K562 (cell line): ENCODE data around the gene C16orf86. TPM values are rescaled to one million over a fixed set of nuclear protein-coding genes. Genes with fewer than 3 reads are reported as not detected.

Experiments used
- ATAC-seq: fragments of 200-7000 bp; cut with Tn5 transposase; 3 replicates; pipeline ENCODE4 v1.9.1; 2020; ENCODE audit warnings: moderate library complexity
- BruUV-seq: library from RNA; stranded (reverse); fragments of 400-500 nt; replicated peaks from 2 replicates; lab custom pipeline; 2021; lab: Mats Ljungman, UMichigan
- CTCF ChIA-PET: fragments of 300-600 bp; formaldehyde crosslinking; extraction: SDS; loops from one replicate; lab custom pipeline; 2021; ENCODE audit warnings: low intra/inter-chr PET ratio; lab: Yijun Ruan, JAX
- POLR2A ChIA-PET: fragments of 300-600, 350-650 bp; sonication (Branson Sonifier 250); formaldehyde crosslinking; extraction: SDS; loops from one replicate; lab custom pipeline; 2021; ENCODE audit warnings: antibody characterized with exemption, inconsistent platforms; lab: Yijun Ruan, JAX
- DNase-seq, 4 experiments: peaks; one replicate each; pipeline versions ENCODE4 v3.0.0 to v3.0.0-alpha.2; 2011 to 2018; ENCODE audit warnings: low spot score in 3 of 4, mixed read lengths in 3 of 4; ENCODE audit errors: extremely low read depth in 1 of 4
- FAIRE-seq: peaks from 2 replicates; lab custom pipeline; 2011; peaks lifted over from hg19 to GRCh38; lab: Jason Lieb, UNC
- H2AFZ ChIP-seq: 2 replicates; pipeline ENCODE4 v1.6.0; 2011; ENCODE audit warnings: low read depth, low read length, control low read depth, inconsistent platforms
- H3K27ac ChIP-seq: fragments of 200-600 bp; 3 replicates; pipeline ENCODE4 v1.8.0; 2011; ENCODE audit warnings: low read depth, mild to moderate bottlenecking, control low read depth, inconsistent platforms, low read length, moderate library complexity, mixed read lengths; ENCODE audit errors: extremely low read depth
- H3K27me3 ChIP-seq, 2 experiments: fragments of 300-600 bp in 1 of 2; 2 replicates in 1 of 2; 3 replicates in 1 of 2; pipeline versions ENCODE4 v1.6.0 to v1.8.0; 2011; ENCODE audit warnings: inconsistent platforms in 2 of 2, low read length in 2 of 2, mild to moderate bottlenecking in 1 of 2, mixed read lengths in 1 of 2, moderate library complexity in 1 of 2; ENCODE audit not compliant: control insufficient read depth in 2 of 2, insufficient read depth in 2 of 2
- H3K36me3 ChIP-seq: fragments of 300-600 bp; 3 replicates; pipeline ENCODE4 v1.8.0; 2011; ENCODE audit warnings: mild to moderate bottlenecking, low read length, inconsistent platforms; ENCODE audit not compliant: control insufficient read depth, insufficient read depth
- H3K4me1 ChIP-seq, 2 experiments: fragments of 200-600 bp in 1 of 2; replicated peaks in 1 of 2; 2 replicates in 1 of 2; 3 replicates in 1 of 2; pipeline versions ENCODE4 v1.5.1 to v1.8.0; 2011; ENCODE audit warnings: inconsistent platforms in 2 of 2, low read length in 2 of 2, mild to moderate bottlenecking in 1 of 2, mixed read lengths in 1 of 2, moderate library complexity in 1 of 2; ENCODE audit not compliant: control insufficient read depth in 2 of 2, insufficient read depth in 2 of 2
- H3K4me2 ChIP-seq: 2 replicates; pipeline ENCODE4 v1.6.1; 2011; ENCODE audit warnings: low read length, control low read depth, inconsistent platforms, mixed read lengths; ENCODE audit not compliant: insufficient read depth
- H3K4me3 ChIP-seq: fragments of 200-600 bp; sonication (generic), shearing (Covaris generic); 2 replicates; pipeline ENCODE4 v1.5.1; 2016; ENCODE audit warnings: control low read depth, inconsistent platforms
- H3K79me2 ChIP-seq: fragments of 200-600 bp; 3 replicates; pipeline ENCODE4 v1.8.0; 2011; ENCODE audit warnings: low read length, inconsistent platforms; ENCODE audit not compliant: control insufficient read depth, insufficient read depth
- H3K9ac ChIP-seq, 2 experiments: 2 replicates each; pipeline versions ENCODE4 v1.6.0 to v1.6.1; 2011; ENCODE audit warnings: low read depth in 2 of 2, low read length in 2 of 2, control low read depth in 1 of 2, inconsistent platforms in 1 of 2, mild to moderate bottlenecking in 1 of 2, mixed read lengths in 1 of 2; ENCODE audit not compliant: insufficient read depth in 1 of 2
- H3K9me1 ChIP-seq: one replicate; pipeline ENCODE4 v1.6.0; 2011; ENCODE audit warnings: inconsistent platforms, mild to moderate bottlenecking, low read length, moderate library complexity; ENCODE audit not compliant: control insufficient read depth, insufficient read depth
- H3K9me3 ChIP-seq: replicated peaks from 2 replicates; pipeline ENCODE4 v1.5.1; 2011; ENCODE audit warnings: low read depth, low read length, inconsistent platforms; ENCODE audit not compliant: control insufficient read depth, insufficient read depth
- H4K20me1 ChIP-seq: replicated peaks from 2 replicates; pipeline ENCODE4 v1.6.1; 2011; ENCODE audit warnings: low read length, inconsistent platforms, mixed read lengths; ENCODE audit not compliant: control insufficient read depth, insufficient read depth
- PBX2 ChIP-seq, 2 experiments: IDR thresholded peaks in 1 of 2; conservative IDR thresholded peaks in 1 of 2; 2 replicates each; pipeline ENCODE4 v1.6.1; 2016; ENCODE audit warnings: low read depth in 2 of 2, mild to moderate bottlenecking in 1 of 2, missing compliant biosample characterization in 1 of 2, missing genetic modification characterization in 1 of 2, moderate library complexity in 1 of 2
- POLR2G ChIP-seq: fragments of 200-400 bp; formaldehyde crosslinking; IDR thresholded peaks from 2 replicates; pipeline ENCODE4 v1.6.1; 2017; ENCODE audit warnings: low read depth, mild to moderate bottlenecking, antibody characterized with exemption, low read length, moderate library complexity
- WGBS: fragments of 100-300 bp; shearing (Covaris generic); methylation state at CpG from one replicate; pipeline ENCODE4 v1.1.6; 2016; ENCODE audit warnings: low coverage, mixed read lengths; ENCODE audit not compliant: insufficient coverage; ENCODE audit errors: missing lambda C conversion rate; 5-methylcytosine and 5-hydroxymethylcytosine counted together
- in situ Hi-C: fragments of 300-500 bp; cut with MboI; formaldehyde crosslinking; loops from 4 replicates; pipeline ENCODE4 v1.15.0; 2018; ENCODE audit warnings: inconsistent platforms, mixed read lengths
- intact Hi-C: fragments of 100-400 bp; cut with micrococcal nuclease; formaldehyde crosslinking; loops from 2 replicates; pipeline ENCODE4 v1.14.2; 2022
- polyA plus RNA-seq, 8 experiments: library from polyadenylated mRNA; depleted of rRNA in 4 of 8; stranded (reverse) in 5 of 8; unstranded in 3 of 8; fragments of >200 nt; fragmentation: Nextera tagmentation in 2 of 8; fragmentation: Illumina TruSeq in 1 of 8; extraction: Ambion mirVana in 2 of 8; extraction: Trizol in 1 of 8; gene quantifications; 2 replicates each; pipeline versions ENCODE4 v1.2.1 to v1.2.3, GENCODE V29; 2011 to 2014; ENCODE audit warnings: inconsistent platforms in 1 of 8, missing spikeins in 1 of 8
- total RNA-seq, 7 experiments: library from RNA; depleted of rRNA in 6 of 7; stranded (reverse); fragments of >200 nt in 6 of 7; fragmentation: Illumina TruSeq in 2 of 7; extraction: Trizol in 2 of 7; gene quantifications; 2 replicates each; pipeline versions ENCODE4 v1.2.1 to v1.2.3, GENCODE V29; 2011 to 2021; ENCODE audit warnings: low replicate concordance in 1 of 7

C16orf86 gene
- total and polyA plus RNA-seq, 9 of the 15 experiments (the other 6 are each of a cell fraction or from before 2014, with no cell fraction given), result 0.13 to 1.2 (median 0.27) TPM; not detected in 3

- Histone ChIP-seq H3K36me3 (peaks cover 16% of the 10 kb centered on the region), H4K20me1 (peaks cover 13% of the 10 kb centered on the region; the same call in 1 of the 2 replicates)
- peak; percentile 34; the same call in 1 of the 2 replicates for TF ChIP-seq POLR2G
- no peak for TF ChIP-seq PBX2 (CRISPR knock-in tag; IDR thresholded peaks at IDR 0.05; ENCODE audit: low read depth)
- no peak for TF ChIP-seq PBX2 (tag; conservative IDR thresholded peaks at IDR 0.05; ENCODE audit: low read depth)
- TF ChIP-seq, all 486 proteins: peak for 1
- Histone ChIP-seq H3K9ac (peak overlapping the region in 1 of 2 experiments; percentile 31; a peak in 1 of 4 replicates), H3K4me2 (no peak overlapping the region), H3K4me3 (no peak overlapping the region), H3K4me1 (peaks cover 4 to 60% of the 10 kb centered on the region in 2 experiments), H2AFZ (no peak overlapping the region), H3K9me1 (no peaks in the 10 kb centered on the region), H3K79me2 (peaks cover 14% of the 10 kb centered on the region), H3K27me3 (peaks cover 0 to 23% of the 10 kb centered on the region in 2 experiments; a peak in 2 of 5 replicates), H3K9me3 (no peaks in the 10 kb centered on the region), H3K27ac (no peak overlapping the region)
- ATAC-seq (no peak), FAIRE-seq (no peak), DNase-seq (no peak)
- POLR2A ChIA-PET, result interaction anchor here (0.6 kb wide), 1 partner anchor 116 kb away, joined by 3 read pairs; no protein-coding TSS in a partner anchor
- BruUV-seq, result no TSS peak
- intact Hi-C loops, result no loop called here
- CTCF ChIA-PET, result no interaction called here
- WGBS, result 72% methylated on average over 9 of the region's 9 CpGs
- in situ Hi-C loops, result no loop called here
These were observed 10.1 kb upstream of the C16orf86 start for GRCh38 chr16:67656344-67657016.
